ENCODE measurements around the gene PRSS56.

The PRSS56 gene

DNA sequence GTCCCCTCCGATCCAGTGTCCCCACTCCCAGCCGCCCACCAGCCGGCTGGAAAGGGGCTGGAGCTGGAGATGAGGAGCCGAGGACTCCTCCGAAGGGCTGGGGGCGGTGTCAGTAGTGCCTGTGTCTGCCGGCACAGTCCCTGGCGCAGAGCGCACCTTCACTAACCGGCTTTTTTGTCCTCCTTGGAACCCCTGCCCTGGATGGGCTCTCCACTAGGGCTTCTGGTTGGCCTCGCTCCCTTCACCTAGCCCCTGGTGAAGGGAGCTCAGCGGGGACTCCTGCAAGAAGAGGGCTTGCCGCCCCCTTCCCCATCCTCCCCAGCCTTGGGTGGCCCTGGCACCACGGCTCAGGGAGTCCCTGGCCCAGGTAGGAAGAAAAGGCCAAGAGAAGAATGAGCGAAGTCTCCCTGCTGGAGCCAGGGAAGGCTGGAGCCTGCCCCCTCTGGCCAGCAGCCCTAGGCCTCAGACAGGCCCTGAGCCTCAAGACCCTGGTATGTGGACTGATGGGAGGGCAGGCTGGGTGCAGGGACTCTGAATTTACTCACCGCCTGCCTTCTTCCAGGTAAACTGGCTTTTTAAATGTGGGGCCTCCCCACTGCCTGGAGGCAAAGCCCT, 32.0 kb upstream of the PRSS56 start:
- no peak for DNase-seq (ENCODE audit: extremely low read depth, low read depth)
- TF ChIP-seq CTCF (IDR thresholded peaks at IDR 0.05; ENCODE audit: low read depth, low read length), result no peak

- DNase-seq (ENCODE audit: extremely low read depth, low read depth), result no peak
- TF ChIP-seq CTCF (IDR thresholded peaks at IDR 0.05; ENCODE audit: low read depth, low read length), result no peak
Measured at GRCh38 chr2:232488721-232489300, 31.4 kb upstream of the PRSS56 start.

GRCh38 chr2:232489516-232490220, 30.5 kb upstream of the PRSS56 start:
- no peak for TF ChIP-seq CTCF (IDR thresholded peaks at IDR 0.05; ENCODE audit: low read depth, low read length)
- DNase-seq (ENCODE audit: extremely low read depth, low read depth), result no peak

GRCh38 chr2:232490221-232491138, 29.7 kb upstream of the PRSS56 start:
- no peak for TF ChIP-seq CTCF (IDR thresholded peaks at IDR 0.05; ENCODE audit: low read depth, low read length)
- no peak for DNase-seq (ENCODE audit: extremely low read depth, low read depth)

DNA sequence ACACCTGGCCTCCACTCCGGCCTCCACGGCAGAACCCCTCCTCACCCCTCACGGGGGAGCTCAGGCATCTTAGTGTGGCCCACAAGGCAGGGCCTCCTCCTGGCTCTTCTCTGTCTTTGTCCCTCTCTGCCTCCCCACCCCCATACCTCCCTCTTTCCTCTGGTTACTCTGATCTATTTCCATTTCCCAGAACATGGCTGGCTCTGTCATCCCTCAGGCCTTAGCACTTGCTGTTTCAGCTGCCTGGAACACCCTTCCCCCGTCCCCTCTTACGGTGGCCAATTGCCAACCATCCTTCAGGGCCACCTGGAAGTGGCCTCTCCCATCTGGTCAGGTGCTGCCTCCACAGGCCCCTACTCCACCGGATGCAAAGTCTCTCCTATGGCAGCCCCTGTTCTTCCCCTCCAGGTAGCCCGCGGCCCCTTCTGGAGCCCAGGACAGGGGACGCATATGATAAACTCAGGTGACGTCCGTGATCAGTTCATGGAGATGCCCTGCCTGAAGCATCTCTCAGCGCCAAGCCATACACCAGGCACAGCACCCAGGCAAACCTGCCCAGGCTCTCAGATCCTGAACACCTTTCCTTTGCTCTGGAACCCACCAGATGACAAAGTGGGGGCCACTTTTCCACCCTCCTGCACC, 28.9 kb upstream of the PRSS56 start:
- no peak for DNase-seq (ENCODE audit: extremely low read depth, low read depth)
- TF ChIP-seq CTCF (IDR thresholded peaks at IDR 0.05; ENCODE audit: low read depth, low read length), result no peak

GRCh38 chr2:232492236-232492848, 27.8 kb upstream of the PRSS56 start:
- no peak for TF ChIP-seq CTCF (IDR thresholded peaks at IDR 0.05; ENCODE audit: low read depth, low read length)
- DNase-seq (ENCODE audit: extremely low read depth, low read depth), result no peak

All from AG09319 (cell line).